Panc1 (cell line): ENCODE results near the gene ZSWIM8.

Experiments
- CTCF ChIP-seq: fragments of 450-650 bp; IDR thresholded peaks from 2 replicates; pipeline ENCODE4 v1.5.1; 2017; ENCODE audit warnings: mild to moderate bottlenecking
- POLR2AphosphoS5 ChIP-seq: IDR thresholded peaks from 2 replicates; pipeline ENCODE4 v1.6.1; 2012; ENCODE audit warnings: mild to moderate bottlenecking, low read depth, low read length, moderate library complexity
- SIN3A ChIP-seq: IDR thresholded peaks from 2 replicates; pipeline ENCODE4 v1.6.1; 2012; ENCODE audit warnings: low read depth, mild to moderate bottlenecking, low read length, moderate library complexity, borderline replicate concordance; ENCODE audit not compliant: insufficient read depth
- TCF7L2 ChIP-seq: IDR thresholded peaks from 2 replicates; pipeline ENCODE4 v1.6.1; 2011; ENCODE audit warnings: mild to moderate bottlenecking, low read depth, low read length, inconsistent platforms
- TF ChIP-seq, protein P1 (sequence below), 2 experiments: IDR thresholded peaks; 2 replicates each; pipeline ENCODE4 v1.6.1; 2011 to 2012; ENCODE audit warnings: low read depth in 2 of 2, control low read depth in 1 of 2, low read length in 1 of 2, mild to moderate bottlenecking in 1 of 2, moderate library complexity in 1 of 2; ENCODE audit not compliant: insufficient read depth in 1 of 2

DNA sequence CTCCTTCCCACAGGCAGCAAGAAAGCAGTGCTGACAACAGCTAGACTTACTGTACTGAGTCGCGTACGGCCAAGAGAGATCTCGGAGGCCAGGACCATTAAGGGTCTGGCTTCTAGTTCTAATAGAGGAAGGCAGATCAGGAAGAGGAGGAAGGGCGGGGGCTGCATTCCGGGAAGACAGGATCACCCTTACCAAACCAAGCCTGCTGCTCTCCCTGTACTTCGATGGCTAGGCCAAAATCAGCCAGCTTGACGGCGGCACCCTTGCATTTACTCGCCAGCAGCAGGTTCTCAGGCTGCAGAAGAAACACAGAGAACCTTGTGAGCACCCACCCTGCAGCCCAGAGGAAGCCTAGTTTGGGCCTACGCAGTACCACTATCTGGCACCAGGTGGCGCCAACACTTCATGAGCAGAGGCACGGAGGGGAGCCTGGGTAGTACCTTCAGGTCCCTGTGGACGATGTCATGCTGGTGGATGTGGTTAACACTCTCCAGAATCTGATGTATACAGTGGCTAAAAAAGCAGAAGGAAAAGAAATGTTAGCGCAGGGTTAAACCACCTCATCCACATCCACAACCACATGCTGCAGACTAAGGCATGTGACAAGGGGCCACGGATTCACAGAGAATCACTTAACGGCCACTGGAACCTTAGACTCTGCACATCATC lies 63.5 kb downstream of the ZSWIM8 start:
- TF ChIP-seq CTCF (peak; percentile 99), POLR2AphosphoS5 (no peak), TCF7L2 (no peak), SIN3A (no peak)
- TF ChIP-seq, protein P1, sequence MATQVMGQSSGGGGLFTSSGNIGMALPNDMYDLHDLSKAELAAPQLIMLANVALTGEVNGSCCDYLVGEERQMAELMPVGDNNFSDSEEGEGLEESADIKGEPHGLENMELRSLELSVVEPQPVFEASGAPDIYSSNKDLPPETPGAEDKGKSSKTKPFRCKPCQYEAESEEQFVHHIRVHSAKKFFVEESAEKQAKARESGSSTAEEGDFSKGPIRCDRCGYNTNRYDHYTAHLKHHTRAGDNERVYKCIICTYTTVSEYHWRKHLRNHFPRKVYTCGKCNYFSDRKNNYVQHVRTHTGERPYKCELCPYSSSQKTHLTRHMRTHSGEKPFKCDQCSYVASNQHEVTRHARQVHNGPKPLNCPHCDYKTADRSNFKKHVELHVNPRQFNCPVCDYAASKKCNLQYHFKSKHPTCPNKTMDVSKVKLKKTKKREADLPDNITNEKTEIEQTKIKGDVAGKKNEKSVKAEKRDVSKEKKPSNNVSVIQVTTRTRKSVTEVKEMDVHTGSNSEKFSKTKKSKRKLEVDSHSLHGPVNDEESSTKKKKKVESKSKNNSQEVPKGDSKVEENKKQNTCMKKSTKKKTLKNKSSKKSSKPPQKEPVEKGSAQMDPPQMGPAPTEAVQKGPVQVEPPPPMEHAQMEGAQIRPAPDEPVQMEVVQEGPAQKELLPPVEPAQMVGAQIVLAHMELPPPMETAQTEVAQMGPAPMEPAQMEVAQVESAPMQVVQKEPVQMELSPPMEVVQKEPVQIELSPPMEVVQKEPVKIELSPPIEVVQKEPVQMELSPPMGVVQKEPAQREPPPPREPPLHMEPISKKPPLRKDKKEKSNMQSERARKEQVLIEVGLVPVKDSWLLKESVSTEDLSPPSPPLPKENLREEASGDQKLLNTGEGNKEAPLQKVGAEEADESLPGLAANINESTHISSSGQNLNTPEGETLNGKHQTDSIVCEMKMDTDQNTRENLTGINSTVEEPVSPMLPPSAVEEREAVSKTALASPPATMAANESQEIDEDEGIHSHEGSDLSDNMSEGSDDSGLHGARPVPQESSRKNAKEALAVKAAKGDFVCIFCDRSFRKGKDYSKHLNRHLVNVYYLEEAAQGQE (IDR thresholded peaks at IDR 0.05; ENCODE audit: insufficient read depth in 1 of 2, low read depth in 2 of 2, low read length in 1 of 2), result no peak
